Bronchial epithelial cell (primary cell): Measurements from ENCODE around the gene WDR1. TPM values are rescaled to one million over a fixed set of nuclear protein-coding genes. Genes with fewer than 3 reads are reported as not detected.

ENCODE experiments used
- DNase-seq: peaks from one replicate; pipeline ENCODE4 v3.0.0-alpha.2; 2010; ENCODE audit warnings: low read depth
- FAIRE-seq: peaks from 2 replicates; lab custom pipeline; 2011; peaks lifted over from hg19 to GRCh38; lab: Jason Lieb, UNC
- H3K27me3 ChIP-seq: 2 replicates; pipeline ENCODE4 v1.5.1; 2011; ENCODE audit warnings: low read length; ENCODE audit not compliant: control insufficient read depth, insufficient read depth
- H3K36me3 ChIP-seq: 2 replicates; pipeline ENCODE4 v1.5.1; 2011; ENCODE audit warnings: low read length; ENCODE audit not compliant: control insufficient read depth, insufficient read depth
- H3K4me3 ChIP-seq: 2 replicates; pipeline ENCODE4 v1.5.1; 2011; ENCODE audit warnings: mild to moderate bottlenecking, low read depth, low read length, control low read depth
- total RNA-seq: library from RNA; depleted of rRNA; stranded (reverse); fragments of >200 nt; gene quantifications from 2 replicates; pipeline ENCODE4 v1.2.1, GENCODE V29; 2014
- TF ChIP-seq, protein P1 (sequence below): IDR thresholded peaks from 2 replicates; pipeline ENCODE4 v1.5.1; 2011; ENCODE audit warnings: mild to moderate bottlenecking, moderate library complexity, low read length, control low read depth, inconsistent platforms; ENCODE audit not compliant: insufficient read depth, severe bottlenecking

WDR1 gene
- total RNA-seq, 1 donor from 2014 or later: 290 TPM

DNA sequence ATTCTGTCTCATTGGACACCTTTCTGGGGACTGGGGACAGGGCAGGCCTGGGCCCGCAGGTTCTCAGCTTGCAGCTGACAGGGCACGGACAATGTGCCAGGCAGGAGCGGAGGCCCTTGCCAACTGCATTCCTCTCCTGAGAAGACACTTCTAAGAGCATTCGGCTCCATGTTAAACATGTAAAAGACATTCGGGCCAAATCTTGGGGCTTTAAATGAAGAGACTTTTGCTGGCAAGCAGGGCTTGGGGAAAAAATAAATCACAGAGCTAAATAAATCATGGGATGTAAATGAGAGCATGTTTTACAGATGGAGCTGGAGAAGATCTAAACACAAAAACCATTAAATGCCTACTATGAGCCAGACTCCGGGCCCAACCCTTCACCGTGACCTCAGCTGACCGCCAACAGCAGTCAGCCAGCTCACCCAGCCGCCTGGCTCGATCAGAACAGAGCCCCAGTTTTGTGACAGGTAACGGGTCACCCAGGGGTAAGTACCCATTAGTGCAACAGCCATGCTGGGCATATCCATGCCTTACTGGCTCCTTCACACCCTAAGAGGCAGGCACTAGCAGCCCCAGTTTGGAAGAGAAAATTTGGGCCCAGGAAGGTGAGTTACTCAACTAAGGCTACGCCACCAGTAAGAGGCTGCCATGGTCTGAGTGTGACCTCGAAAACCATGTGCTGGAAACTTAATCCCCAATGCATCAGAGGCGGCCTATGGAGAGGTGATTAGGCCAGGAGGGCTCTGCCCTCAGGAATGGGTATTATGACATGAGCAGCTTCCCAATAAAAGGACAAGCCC is 14.7 kb downstream of the WDR1 start:
- DNase-seq (no peak), FAIRE-seq (no peak)
- Histone ChIP-seq H3K27me3 (no peaks in the 10 kb centered on the region), H3K4me3 (no peak overlapping the region), H3K36me3 (peaks cover 44% of the 10 kb centered on the region)
- TF ChIP-seq, protein P1, sequence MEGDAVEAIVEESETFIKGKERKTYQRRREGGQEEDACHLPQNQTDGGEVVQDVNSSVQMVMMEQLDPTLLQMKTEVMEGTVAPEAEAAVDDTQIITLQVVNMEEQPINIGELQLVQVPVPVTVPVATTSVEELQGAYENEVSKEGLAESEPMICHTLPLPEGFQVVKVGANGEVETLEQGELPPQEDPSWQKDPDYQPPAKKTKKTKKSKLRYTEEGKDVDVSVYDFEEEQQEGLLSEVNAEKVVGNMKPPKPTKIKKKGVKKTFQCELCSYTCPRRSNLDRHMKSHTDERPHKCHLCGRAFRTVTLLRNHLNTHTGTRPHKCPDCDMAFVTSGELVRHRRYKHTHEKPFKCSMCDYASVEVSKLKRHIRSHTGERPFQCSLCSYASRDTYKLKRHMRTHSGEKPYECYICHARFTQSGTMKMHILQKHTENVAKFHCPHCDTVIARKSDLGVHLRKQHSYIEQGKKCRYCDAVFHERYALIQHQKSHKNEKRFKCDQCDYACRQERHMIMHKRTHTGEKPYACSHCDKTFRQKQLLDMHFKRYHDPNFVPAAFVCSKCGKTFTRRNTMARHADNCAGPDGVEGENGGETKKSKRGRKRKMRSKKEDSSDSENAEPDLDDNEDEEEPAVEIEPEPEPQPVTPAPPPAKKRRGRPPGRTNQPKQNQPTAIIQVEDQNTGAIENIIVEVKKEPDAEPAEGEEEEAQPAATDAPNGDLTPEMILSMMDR: no peak

DNA sequence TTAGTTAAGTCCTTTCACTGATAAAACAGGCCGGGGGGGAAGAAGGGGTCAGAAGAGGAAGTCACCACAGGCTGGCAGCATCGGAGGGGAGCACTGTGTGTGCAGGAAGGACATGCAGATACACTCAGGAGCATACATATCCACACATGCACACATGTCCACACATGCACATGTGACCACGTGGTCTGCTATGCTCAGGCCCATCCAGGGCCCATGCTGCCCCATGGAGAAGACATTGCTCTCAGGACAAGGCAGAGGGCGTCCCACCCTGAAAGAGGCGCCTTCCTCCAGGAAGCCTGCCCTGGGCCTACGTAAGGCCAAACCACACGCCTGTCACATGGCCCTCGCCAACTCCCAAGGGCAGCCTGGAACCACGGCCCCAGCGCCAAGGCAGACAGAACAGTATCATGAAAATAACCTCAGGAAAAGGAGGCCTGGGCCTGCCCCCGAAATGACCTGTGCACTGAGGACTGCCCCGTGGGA is 15.8 kb downstream of the WDR1 start:
- peak; percentile 80 for FAIRE-seq
- no peak overlapping the region for H3K4me3 ChIP-seq
- peak; percentile 54 for DNase-seq
- TF ChIP-seq, protein P1: no peak
- no peaks in the 10 kb centered on the region for H3K27me3 ChIP-seq
- H3K36me3 ChIP-seq: peaks cover 46% of the 10 kb centered on the region

DNA sequence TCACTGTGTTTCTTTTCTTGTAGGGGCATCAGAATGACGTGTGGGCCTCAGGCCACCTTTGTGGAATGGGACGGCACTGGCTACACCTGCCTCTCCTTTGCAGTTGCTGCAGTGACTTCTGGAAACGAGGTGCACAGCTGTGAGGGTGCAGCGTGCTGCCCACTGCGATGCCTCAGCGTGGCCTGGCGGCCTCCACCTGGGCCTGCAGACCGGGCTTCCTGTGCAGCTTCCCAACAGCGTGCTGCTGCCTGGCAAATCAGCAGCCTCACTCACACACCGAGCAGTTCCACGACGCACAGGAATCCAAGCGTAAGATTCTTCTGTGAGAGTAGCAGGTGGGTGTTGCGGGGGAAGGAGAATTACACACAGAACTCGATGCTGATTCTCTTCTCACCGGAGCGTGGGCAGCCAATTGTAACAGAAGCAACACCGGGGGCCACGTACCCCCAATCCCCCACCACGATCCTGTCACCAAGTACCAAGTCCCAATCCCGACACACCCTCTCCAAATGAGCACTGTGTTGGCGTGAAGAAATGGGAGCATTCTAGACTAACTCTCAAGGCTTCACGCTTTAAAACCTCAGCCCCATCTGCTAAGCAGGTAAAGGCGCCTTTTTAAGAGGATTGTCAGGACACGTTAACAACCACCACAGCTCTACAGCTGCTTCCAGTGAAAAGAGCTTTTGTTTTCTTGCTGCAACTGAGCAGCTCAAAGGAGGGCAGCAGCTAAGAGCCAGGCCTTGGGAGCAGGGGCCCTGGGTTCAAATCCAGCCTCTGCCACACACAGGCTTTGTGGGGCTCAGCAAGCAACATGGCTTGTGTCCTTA is 16.9 kb downstream of the WDR1 start:
- H3K27me3 ChIP-seq: no peaks in the 10 kb centered on the region
- FAIRE-seq (peak; percentile 40), DNase-seq (no peak)
- H3K4me3 ChIP-seq: no peak overlapping the region
- TF ChIP-seq, protein P1: no peak
- H3K36me3 ChIP-seq: peaks cover 55% of the 10 kb centered on the region

DNA sequence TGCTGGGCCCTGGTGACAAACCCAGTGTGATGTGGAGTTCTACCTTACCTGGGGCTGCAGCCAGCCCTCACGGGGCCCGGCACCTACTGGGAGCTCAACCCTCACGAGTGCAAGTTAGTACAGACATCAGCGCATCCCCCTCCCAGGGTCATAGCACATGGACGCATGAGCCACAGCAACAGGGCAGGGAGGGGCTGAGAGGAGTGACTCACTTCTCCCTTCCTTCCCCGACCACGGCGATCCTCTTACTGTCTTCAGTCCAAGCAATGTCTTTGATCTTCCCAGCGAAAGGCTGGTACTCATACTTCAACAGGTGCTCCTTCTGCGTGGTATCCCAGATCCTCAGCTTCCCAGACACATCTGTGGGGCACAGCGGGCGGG is 17.8 kb downstream of the WDR1 start:
- Histone ChIP-seq H3K27me3 (no peaks in the 10 kb centered on the region), H3K36me3 (peaks cover 62% of the 10 kb centered on the region), H3K4me3 (no peak overlapping the region)
- FAIRE-seq (peak; percentile 76), DNase-seq (peak; percentile 38)
- TF ChIP-seq, protein P1: no peak

GRCh38 chr4:10097906-10098779 is 18.5 kb downstream of the WDR1 start:
- TF ChIP-seq, protein P1: no peak
- Histone ChIP-seq H3K27me3 (no peaks in the 10 kb centered on the region), H3K4me3 (no peak overlapping the region), H3K36me3 (peaks cover 65% of the 10 kb centered on the region)
- DNase-seq (no peak), FAIRE-seq (no peak)
